Stimulated activated CD8-positive, alpha-beta memory T cell treated with anti-CD3 and anti-CD28 coated beads, Interleukin-7, amount 100 ng/mL, for 4 hours (primary cell): Measurements from ENCODE around the gene NCOA1.
"Not testable (repeated sequence)": the region's sequence is repeated elsewhere in the genome, so short reads cannot be mapped to it uniquely, and the experiment has no call there.

Source experiments
- DNase-seq, 2 donors: peaks; one replicate each; pipeline ENCODE4 v3.0.0-alpha.2; 2020; ENCODE audit warnings: low read depth in 2 of 2

The NCOA1 gene

GRCh38 chr2:24632172-24632571, 141.1 kb downstream of the NCOA1 start:
- DNase-seq: no peak

DNA sequence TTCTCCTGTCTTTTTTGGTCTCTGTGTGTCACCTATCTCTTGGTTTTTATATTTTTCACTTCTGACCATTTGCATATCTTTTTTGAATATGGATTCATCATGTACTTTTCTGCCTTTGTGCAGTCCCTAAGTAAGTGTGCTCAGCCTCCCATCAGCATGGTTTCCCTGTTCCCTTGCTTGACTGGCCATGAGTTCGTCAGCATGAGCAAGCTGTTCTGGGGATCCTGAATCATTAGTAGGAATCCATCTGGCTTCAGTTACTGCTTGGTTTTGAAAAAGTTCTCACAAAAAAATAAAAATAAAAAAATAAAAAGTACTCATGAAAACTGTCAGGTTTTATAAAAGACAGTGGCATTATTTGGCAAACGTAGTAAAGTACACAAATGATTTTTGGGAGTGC, 144.1 kb downstream of the NCOA1 start:
- no peak for DNase-seq

DNA sequence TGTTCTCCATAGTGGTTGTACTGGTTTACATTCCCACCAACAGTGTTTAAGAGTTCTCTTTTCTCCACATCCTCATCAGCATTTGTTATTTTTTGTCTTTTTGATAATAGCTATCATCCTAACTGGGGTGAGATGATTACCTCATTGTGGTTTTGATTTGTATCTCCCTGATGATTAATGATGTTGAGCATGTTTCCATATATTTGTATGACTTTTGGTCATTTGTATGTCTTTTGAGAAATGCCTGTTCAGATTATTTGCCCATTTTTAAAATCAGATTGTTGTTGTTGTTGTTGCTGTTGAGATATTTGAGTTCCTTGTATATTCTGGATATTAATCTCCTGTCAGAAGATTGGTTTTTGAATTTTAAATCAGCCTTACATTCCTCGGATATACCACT, 147.5 kb downstream of the NCOA1 start:
- DNase-seq: no peak

- DNase-seq: no peak
These were observed 151.3 kb downstream of the NCOA1 start for GRCh38 chr2:24642351-24642750.

- DNase-seq: no peak
These were observed 152.0 kb downstream of the NCOA1 start for GRCh38 chr2:24643051-24643450.

DNA sequence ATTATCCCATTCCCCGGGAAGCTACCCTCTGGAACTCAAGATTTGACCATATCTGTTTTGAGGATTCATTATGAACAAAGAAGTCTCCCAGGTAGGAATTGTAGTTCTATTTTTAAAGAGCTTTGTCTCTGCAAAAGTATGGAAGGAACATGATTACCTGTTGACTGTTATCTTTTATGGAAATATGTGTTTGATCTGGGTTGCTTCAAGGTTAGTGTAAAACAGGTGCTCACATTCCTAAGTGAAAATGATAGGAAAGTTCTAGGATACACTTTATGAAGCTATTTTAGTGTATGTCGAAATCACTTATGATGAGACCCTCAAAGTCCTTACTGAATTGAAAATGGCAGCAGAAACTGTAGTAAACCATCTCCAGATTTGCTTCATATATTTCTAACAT, 153.0 kb downstream of the NCOA1 start:
- no peak for DNase-seq

- DNase-seq: no peak
These were observed 160.1 kb downstream of the NCOA1 start for GRCh38 chr2:24650997-24651642.

DNA sequence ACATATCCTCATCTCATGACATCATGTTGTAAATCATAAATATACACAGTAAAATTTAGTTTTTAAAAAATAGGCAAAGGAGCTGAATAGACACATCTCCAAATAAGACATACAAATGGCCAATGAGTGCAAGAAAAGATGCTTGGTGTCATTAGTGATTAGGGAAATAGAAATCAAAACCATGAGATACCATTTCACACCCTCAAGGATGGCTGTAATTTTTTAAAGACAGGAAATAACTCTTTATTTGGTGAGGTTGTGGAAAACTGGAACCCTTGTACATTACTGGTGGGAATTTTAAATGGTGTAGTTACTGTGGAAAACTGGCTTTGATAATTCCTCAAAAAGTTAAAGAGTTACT, 160.6 kb downstream of the NCOA1 start:
- DNase-seq: no peak

DNA sequence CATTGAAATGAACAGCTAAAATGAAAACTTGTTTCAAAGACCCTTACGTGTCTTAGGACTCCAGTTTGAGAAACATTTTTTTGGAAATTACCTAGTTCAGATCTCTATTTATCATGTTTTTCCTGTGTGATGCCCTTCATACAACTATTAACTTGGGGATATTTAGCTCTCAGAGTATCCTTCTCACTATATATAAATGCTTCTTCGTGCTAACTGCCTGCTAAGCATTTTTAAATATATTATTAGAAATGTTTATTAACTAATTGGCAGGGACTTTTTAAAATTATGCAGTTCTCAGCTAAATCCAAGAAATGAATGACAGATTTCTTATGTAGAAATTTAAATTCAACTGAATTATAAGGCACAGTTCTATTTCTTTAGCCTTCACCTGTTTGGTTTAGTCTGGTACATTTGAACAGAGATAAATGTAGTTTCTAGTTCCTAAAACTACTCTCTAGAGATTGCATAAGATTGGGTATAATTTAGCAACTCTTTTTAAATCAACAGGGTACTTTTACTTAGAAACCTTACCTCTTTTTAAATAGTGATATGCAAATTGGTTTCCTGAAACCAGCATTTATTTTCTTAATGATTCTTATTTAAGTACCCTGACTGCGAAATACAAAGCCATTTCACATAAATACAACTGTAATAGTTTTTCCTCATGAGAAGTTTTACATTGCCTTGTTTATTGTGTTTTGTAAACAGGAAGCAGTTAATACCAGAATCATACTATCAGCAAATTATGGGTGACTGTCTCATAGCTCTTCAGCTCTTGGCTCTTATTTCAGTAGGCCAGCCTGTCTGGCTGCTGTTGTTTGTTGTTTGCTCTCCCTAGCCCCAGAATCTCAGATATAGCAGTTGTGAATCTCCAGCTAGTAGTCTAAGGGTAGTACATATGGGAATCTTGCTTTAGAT, 161.5 kb downstream of the NCOA1 start:
- no peak for DNase-seq

- no peak for DNase-seq
These were observed 166.8 kb downstream of the NCOA1 start for GRCh38 chr2:24657818-24658217.

DNA sequence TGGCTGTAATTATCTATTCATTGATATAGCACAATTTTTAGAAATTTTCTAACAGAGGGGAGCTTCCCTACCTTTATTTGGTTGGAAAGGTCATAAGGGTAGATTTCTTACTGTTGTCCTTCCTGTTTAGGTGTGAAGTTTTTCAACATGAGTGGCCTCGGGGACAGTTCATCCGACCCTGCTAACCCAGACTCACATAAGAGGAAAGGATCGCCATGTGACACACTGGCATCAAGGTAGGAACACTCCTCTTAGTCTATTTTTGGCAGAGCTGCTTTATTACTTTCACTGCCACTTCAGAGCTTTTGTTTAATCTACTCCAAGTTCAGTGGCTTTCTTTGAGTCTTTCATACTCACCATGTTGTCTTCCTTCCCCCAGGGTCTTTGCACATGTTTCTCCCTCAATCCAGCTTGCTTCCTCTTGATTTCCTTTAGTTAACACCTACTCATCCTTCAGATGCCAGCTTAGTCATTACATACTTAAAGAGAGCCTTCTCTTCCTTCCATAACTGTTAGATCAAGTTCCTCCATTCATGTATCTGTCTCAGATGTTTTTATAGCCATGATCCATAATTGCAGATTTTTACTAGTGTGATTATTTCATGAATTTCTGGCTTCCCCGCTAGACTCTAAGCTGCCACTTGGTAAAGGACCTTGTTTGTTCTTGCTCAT, 167.6 kb downstream of the NCOA1 start:
- no peak for DNase-seq

GRCh38 chr2:24659862-24660261, 168.8 kb downstream of the NCOA1 start:
- DNase-seq: no peak

GRCh38 chr2:24667542-24667941, 176.5 kb downstream of the NCOA1 start:
- DNase-seq: no peak

DNA sequence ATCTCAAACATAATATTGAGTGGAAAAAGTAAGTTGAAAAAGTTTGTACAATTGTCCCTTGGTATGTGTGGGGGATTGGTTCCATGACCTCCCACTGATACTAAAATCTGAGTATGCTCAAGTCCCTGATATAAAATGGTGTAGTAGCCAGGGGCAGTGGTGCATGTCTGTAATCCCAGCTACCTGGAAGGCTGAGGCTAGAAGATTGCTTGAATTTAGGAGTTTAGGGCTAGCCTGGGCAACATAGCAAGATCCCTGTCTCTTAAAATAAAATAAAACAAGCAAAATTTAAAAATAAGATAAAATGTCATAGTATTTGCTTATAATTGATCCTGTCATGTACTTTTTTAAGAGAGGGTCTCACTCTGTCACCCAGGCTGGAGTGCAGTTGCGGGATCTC, 180.2 kb downstream of the NCOA1 start:
- no peak for DNase-seq

- DNase-seq: no peak
These were observed 181.5 kb downstream of the NCOA1 start for GRCh38 chr2:24672589-24672988.

DNA sequence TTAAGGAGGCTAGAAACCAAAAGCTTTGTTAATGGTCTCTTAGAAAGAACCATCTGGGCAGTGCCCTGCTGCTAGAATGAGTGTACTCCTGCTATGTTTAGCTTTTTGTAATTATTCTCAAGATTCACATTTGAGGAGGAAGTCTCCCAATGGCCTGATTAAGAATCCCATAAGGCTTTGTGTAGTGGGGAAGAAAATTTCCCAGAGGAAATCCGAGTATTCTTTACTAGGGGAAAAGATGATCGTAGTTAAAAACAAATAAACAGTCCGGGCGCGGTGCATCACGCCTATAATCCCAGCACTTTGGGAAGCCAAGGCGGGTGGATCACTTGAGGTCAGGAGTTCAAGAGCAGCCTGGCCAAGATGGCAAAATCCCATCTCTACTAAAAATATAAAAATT, 184.3 kb downstream of the NCOA1 start:
- no peak for DNase-seq

- no peak for DNase-seq
These were observed 185.4 kb downstream of the NCOA1 start for GRCh38 chr2:24676493-24676892.

GRCh38 chr2:24678066-24678465, 187.0 kb downstream of the NCOA1 start:
- DNase-seq: not testable (repeated sequence)

GRCh38 chr2:24680196-24680595, 189.1 kb downstream of the NCOA1 start:
- no peak for DNase-seq

DNA sequence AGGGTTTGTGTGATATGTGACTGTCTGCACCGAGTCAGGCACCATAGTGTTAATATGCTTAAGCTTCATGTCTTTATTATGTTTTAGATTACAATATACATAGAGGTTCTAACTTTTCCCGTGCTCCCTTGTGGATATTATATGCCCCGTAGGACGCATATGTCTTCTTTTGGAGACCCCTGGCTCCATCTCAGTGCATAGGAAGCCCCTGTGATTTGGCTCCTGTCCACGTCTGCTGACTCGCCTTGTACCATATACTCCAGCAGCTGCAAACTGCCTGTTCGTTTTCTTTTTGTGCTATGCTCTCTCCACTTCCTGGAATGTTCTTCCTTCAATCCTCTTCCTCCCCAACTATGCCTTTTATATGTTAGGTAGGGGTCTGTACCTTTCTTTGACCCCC, 191.2 kb downstream of the NCOA1 start:
- no peak for DNase-seq

DNA sequence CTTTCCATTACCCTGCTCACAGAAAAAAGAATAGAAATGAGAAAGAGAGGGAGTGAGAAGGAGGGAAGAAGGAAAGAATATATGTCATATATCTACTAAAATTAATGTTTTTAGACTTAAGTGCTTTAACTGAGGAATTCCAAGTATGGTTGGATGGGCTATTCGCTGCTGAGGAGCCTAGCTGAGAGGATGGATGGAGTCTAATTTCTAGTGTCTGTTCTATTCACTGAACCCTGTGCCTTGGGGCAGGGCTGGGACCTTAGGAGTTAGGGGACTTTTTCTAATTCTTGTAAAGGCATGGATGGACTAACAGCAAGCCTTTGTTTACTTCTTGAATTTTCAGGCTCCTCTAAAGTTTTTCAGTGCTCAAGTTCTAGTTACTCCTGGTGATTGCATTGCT, 192.4 kb downstream of the NCOA1 start:
- DNase-seq: no peak

- DNase-seq: no peak
These were observed 199.5 kb downstream of the NCOA1 start for GRCh38 chr2:24690524-24690923.

DNA sequence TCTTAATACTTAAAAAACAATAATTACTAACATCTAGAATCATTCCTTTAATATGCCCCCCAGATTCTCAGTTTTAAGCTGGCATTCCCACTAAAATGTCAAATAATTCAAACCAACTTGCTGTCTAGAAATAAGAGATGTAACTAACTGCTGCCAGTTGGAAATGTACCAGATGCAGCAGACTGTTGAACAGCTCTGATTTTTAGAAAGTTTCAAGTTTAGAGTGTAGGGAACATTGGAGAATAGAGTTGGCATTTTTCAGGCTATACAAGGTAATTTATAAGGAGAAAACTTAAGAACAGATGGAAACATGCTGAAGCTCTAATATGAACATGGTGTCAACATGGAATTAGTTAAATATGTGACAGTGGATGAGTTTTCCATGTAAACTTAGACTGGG, 200.8 kb downstream of the NCOA1 start:
- no peak for DNase-seq
